Loucy (cell line): ENCODE results near the gene PCDHGB1.

Experiments used
- H2AFZ ChIP-seq: fragments of 200-600 bp; sonication (generic); 2 replicates; pipeline ENCODE4 v1.6.0; 2016; ENCODE audit warnings: antibody characterized with exemption, mild to moderate bottlenecking, low read length, moderate library complexity
- H3F3A ChIP-seq: fragments of 200-600 bp; 2 replicates; pipeline ENCODE4 v1.6.0; 2016; ENCODE audit warnings: antibody characterized with exemption, low read depth, mild to moderate bottlenecking
- H3K27me3 ChIP-seq: fragments of 200-600 bp; sonication (generic); 2 replicates; pipeline ENCODE4 v1.6.1; 2014; ENCODE audit warnings: low read length, mild to moderate bottlenecking; ENCODE audit not compliant: insufficient read depth, poor library complexity, severe bottlenecking
- H3K36me3 ChIP-seq: fragments of 200-600 bp; sonication (generic); 2 replicates; pipeline ENCODE4 v1.6.1; 2016; ENCODE audit warnings: low read length; ENCODE audit not compliant: insufficient read depth
- H3K4me1 ChIP-seq: fragments of 200-600 bp; sonication (generic); 2 replicates; pipeline ENCODE4 v1.5.1; 2014; ENCODE audit warnings: low read length, mild to moderate bottlenecking; ENCODE audit not compliant: insufficient read depth, poor library complexity, severe bottlenecking
- H3K4me2 ChIP-seq: fragments of 200-600 bp; sonication (generic); 2 replicates; pipeline ENCODE4 v1.6.0; 2014; ENCODE audit warnings: antibody characterized with exemption, low read length, low read depth, mild to moderate bottlenecking; ENCODE audit not compliant: poor library complexity, severe bottlenecking
- H3K4me3 ChIP-seq: fragments of 200-600 bp; sonication (generic); 2 replicates; pipeline ENCODE4 v1.5.1; 2014; ENCODE audit warnings: low read length, mild to moderate bottlenecking, mixed read lengths; ENCODE audit not compliant: poor library complexity, severe bottlenecking
- H3K79me2 ChIP-seq: fragments of 200-600 bp; sonication (generic); 2 replicates; pipeline ENCODE4 v1.6.1; 2014; ENCODE audit warnings: low read length; ENCODE audit not compliant: insufficient read depth
- H3K9ac ChIP-seq: fragments of 200-600 bp; sonication (generic); 2 replicates; pipeline ENCODE4 v1.6.0; 2014; ENCODE audit warnings: mild to moderate bottlenecking, low read depth, low read length, moderate library complexity; ENCODE audit not compliant: poor library complexity, severe bottlenecking
- H3K9me2 ChIP-seq: fragments of 200-600 bp; sonication (generic); replicated peaks from 2 replicates; pipeline ENCODE4 v1.6.1; 2016; ENCODE audit warnings: low read depth, low read length, mixed read lengths
- H3K9me3 ChIP-seq: fragments of 200-600 bp; sonication (generic); 2 replicates; pipeline ENCODE4 v1.6.1; 2014; ENCODE audit warnings: mild to moderate bottlenecking, antibody characterized with exemption, low read length, low read depth; ENCODE audit not compliant: insufficient read depth
- H4K20me1 ChIP-seq: fragments of 200-600 bp; sonication (generic); 2 replicates; pipeline ENCODE4 v1.6.0; 2014; ENCODE audit warnings: antibody characterized with exemption, low read length, mild to moderate bottlenecking; ENCODE audit not compliant: insufficient read depth, poor library complexity, severe bottlenecking
- EZH2phosphoT487 ChIP-seq: fragments of 200-600 bp; IDR thresholded peaks from 2 replicates; pipeline ENCODE4 v1.6.1; 2018; ENCODE audit warnings: antibody characterized with exemption, mild to moderate bottlenecking, moderate library complexity, borderline replicate concordance
- TF ChIP-seq, protein P1 (sequence below): fragments of 200-600 bp; sonication (generic); conservative IDR thresholded peaks from 2 replicates; pipeline ENCODE4 v1.5.1; 2014; ENCODE audit warnings: mild to moderate bottlenecking, antibody characterized with exemption, low read length

Gene PCDHGB1

DNA sequence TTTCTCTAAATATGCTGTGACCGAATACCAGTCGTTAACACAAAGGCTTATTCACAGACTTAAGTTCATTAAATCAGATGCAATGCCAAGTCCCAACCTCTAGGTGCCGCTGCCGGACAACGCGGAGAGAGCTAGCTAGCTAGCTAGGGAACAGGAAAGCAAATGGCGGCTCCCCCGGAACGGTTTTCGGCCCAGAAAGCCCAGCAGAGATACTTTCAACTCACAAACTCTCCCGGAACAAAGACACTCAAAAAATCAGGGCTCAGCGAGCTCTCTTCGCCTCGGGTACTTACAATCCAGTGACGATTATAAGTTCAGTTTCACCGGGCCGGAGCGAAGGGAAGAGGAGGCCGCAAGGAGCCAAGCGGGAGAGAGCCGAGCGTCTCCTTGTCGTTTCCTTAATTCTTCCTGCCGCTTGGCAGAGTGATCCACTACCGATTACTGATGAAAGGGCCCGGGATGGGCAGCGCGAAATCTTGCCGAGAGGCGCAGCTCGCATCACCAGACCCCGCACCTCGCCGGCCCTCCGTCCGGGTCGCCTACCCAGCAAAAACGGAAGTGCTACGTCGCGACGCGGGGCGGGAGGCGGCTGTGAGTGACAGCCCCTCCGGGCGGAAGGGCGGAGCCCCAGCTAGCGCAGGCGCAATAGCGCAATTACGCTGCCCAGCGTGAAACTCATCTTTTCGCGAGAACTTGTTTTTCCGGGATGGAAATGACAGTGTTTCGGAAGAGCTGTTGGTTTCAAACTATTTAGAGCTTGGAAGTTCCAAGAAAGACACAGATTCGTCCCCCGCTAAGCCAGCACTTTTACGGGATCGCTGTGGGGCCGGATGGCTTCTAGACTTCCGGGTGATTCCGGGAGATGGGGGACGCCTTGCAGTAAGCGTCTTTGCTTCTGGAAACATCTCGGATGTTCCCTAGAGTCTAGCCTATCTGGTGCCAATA, 29.4 kb upstream of the PCDHGB1 start, which contains the start of gene TAF7:
TSS of gene TAF7 (minus strand) at position 560 of the 945 bp plus-strand sequence. CDS start 740 bp downstream, outside the sequence.
- Histone ChIP-seq H3K79me2 (peaks cover 13% of the 10 kb centered on the region), H2AFZ (peak within 1 kb of the TSS; percentile 94), H3K9me3 (peaks cover 20% of the 10 kb centered on the region; the same call in 1 of the 2 replicates)

DNA sequence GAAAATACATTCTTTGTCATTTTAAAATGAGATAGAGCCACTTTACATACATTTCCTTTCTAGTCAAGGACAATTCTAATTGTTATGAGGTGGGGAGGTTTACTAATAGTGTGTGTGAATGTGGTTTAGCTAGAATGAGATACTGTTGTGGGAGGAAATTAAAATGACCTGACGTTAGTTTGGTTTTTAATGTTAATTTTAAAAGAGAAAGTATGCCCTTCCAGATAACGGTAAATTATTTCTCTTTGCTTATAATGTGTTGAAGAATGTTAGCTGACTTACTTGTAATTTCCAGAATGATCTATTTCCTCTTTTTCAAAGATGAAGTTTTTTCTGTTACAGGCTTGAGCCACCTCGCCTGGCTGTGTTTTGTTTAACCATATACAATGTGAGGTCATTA, 27.6 kb upstream of the PCDHGB1 start:
- Histone ChIP-seq H3K27me3 (no peaks in the 10 kb centered on the region), H3K9me3 (peaks cover 17% of the 10 kb centered on the region; the same call in 1 of the 2 replicates), H3K36me3 (no peaks in the 10 kb centered on the region), H3K79me2 (peaks cover 13% of the 10 kb centered on the region), H3K4me3 (no peak overlapping the region), H4K20me1 (no peaks in the 10 kb centered on the region), H3K9me2 (no peaks in the 10 kb centered on the region), H3K9ac (no peak overlapping the region), H3F3A (no peaks in the 10 kb centered on the region), H3K4me2 (no peak overlapping the region), H3K4me1 (no peaks in the 10 kb centered on the region), H2AFZ (no peak overlapping the region)
- TF ChIP-seq, protein P1, sequence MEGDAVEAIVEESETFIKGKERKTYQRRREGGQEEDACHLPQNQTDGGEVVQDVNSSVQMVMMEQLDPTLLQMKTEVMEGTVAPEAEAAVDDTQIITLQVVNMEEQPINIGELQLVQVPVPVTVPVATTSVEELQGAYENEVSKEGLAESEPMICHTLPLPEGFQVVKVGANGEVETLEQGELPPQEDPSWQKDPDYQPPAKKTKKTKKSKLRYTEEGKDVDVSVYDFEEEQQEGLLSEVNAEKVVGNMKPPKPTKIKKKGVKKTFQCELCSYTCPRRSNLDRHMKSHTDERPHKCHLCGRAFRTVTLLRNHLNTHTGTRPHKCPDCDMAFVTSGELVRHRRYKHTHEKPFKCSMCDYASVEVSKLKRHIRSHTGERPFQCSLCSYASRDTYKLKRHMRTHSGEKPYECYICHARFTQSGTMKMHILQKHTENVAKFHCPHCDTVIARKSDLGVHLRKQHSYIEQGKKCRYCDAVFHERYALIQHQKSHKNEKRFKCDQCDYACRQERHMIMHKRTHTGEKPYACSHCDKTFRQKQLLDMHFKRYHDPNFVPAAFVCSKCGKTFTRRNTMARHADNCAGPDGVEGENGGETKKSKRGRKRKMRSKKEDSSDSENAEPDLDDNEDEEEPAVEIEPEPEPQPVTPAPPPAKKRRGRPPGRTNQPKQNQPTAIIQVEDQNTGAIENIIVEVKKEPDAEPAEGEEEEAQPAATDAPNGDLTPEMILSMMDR = no peak
- TF ChIP-seq EZH2phosphoT487 = no peak

More for the DNA sequence above, 29.4 kb upstream of the PCDHGB1 start, which contains the start of gene TAF7:
- H4K20me1 ChIP-seq = no peaks in the 10 kb centered on the region
- H3K9ac ChIP-seq = peak within 1 kb of the TSS; percentile 75
- no peaks in the 10 kb centered on the region for H3K27me3 ChIP-seq
- TF ChIP-seq, protein P1 = peak; percentile 87
- no peak for TF ChIP-seq EZH2phosphoT487
- peak within 1 kb of the TSS; percentile 79 for H3K4me3 ChIP-seq
- H3K36me3 ChIP-seq = no peaks in the 10 kb centered on the region
- H3F3A ChIP-seq = no peaks in the 10 kb centered on the region
- no peaks in the 10 kb centered on the region for H3K4me1 ChIP-seq
- H3K4me2 ChIP-seq = peak within 1 kb of the TSS; percentile 39
- no peaks in the 10 kb centered on the region for H3K9me2 ChIP-seq

DNA sequence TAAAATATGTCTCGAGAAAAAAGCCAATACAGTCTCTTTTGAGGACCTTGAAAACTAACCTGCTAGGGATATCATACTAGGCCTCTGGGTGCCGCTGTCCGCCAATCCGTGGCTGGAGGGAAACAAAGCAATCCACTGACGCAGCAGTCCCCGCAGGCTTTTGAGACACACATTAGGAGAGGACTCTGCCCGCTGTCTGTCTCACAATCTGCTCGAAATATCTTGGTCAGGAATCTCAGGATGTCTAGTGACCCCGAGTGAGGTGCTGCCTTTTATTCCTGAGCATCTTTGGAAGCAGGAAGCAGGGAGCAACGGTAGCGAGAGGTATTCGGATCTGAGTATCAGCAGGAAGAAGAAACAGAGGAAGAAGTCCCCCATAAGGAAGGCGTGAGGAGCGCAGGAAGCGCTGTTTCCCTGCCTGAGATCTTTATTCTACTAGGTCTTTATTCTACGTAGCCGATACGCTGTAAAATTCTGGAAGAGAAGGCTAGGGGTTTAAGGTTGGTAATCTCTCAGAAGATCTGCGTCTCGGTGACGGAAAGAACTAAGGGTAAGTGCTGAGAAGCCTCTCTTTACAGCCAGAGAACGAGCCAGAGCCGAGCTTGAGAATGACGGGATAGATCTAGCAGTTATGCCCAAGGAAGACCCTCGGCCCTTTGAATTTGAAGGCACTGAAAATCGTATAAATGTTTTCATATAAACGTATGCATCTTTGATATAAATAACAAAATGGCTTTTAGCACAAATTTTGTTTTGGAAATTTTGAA, 23.6 kb upstream of the PCDHGB1 start:
- Histone ChIP-seq H3K4me1 (no peaks in the 10 kb centered on the region), H3K9ac (peak overlapping the region; percentile 68), H3K36me3 (no peaks in the 10 kb centered on the region), H3K9me2 (no peaks in the 10 kb centered on the region), H3K4me3 (peak overlapping the region; percentile 75), H3K79me2 (no peaks in the 10 kb centered on the region), H4K20me1 (no peaks in the 10 kb centered on the region), H3F3A (no peaks in the 10 kb centered on the region), H2AFZ (peak overlapping the region; percentile 95), H3K27me3 (no peaks in the 10 kb centered on the region), H3K9me3 (no peaks in the 10 kb centered on the region; the same call in 1 of the 2 replicates), H3K4me2 (peak overlapping the region; percentile 73)
- TF ChIP-seq, protein P1 = peak; percentile 63
- no peak for TF ChIP-seq EZH2phosphoT487
